Panc1 (cell line): Measurements from ENCODE around the gene KRT76. TPM values are rescaled to one million over a fixed set of nuclear protein-coding genes. Genes with fewer than 3 reads are reported as not detected.

ENCODE experiments used
- ATAC-seq: fragments of 200-7000 bp; cut with Tn5 transposase; 2 replicates; pipeline ENCODE4 v1.9.1; 2020; ENCODE audit warnings: mild to moderate bottlenecking, moderate library complexity
- Bru-seq: library from RNA; stranded (reverse); fragments of 400-500 nt; gene quantifications from one replicate; lab custom pipeline; 2021; lab: Mats Ljungman, UMichigan
- BruChase-seq, 2 experiments: library from RNA; stranded (reverse); fragments of 400-500 nt; gene quantifications; one replicate each; lab custom pipeline; 2021; lab: Mats Ljungman, UMichigan
- BruUV-seq: library from RNA; stranded (reverse); fragments of 400-500 nt; replicated peaks from 2 replicates; lab custom pipeline; 2021; lab: Mats Ljungman, UMichigan
- CTCF ChIA-PET: fragments of 300-600 bp; sonication (Branson Sonifier 250); formaldehyde crosslinking; loops from one replicate; lab custom pipeline; 2022; ENCODE audit warnings: antibody characterized with exemption; lab: Charles Lee
- POLR2A ChIA-PET: fragments of 300-600 bp; sonication (Branson Sonifier 250); formaldehyde crosslinking; loops from one replicate; lab custom pipeline; 2022; ENCODE audit warnings: antibody characterized with exemption; lab: Charles Lee
- DNase-seq: peaks from one replicate; pipeline ENCODE4 v3.0.0-alpha.2; 2010; ENCODE audit warnings: low read depth, low spot score
- H3K27ac ChIP-seq: 2 replicates; pipeline ENCODE4 v1.5.1; 2011; ENCODE audit warnings: mild to moderate bottlenecking, low read length, inconsistent platforms
- H3K27me3 ChIP-seq: fragments of 200-500 bp; sonication (Bioruptor generic); 2 replicates; pipeline ENCODE4 v1.6.0; 2014; ENCODE audit warnings: low read length, inconsistent platforms; ENCODE audit not compliant: control insufficient read depth, insufficient read depth
- H3K36me3 ChIP-seq: fragments of 200-500 bp; sonication (Bioruptor generic); 2 replicates; pipeline ENCODE4 v1.5.1; 2014; ENCODE audit warnings: inconsistent platforms, mild to moderate bottlenecking, low read length, moderate library complexity; ENCODE audit not compliant: control insufficient read depth, insufficient read depth
- H3K4me1 ChIP-seq: 2 replicates; pipeline ENCODE4 v1.5.1; 2011; ENCODE audit warnings: inconsistent platforms, mild to moderate bottlenecking, low read length, moderate library complexity; ENCODE audit not compliant: control insufficient read depth, insufficient read depth
- H3K4me3 ChIP-seq, 2 experiments: 2 replicates each; pipeline ENCODE4 v1.5.1; 2011 to 2012; ENCODE audit warnings: low read depth in 2 of 2, low read length in 2 of 2, mild to moderate bottlenecking in 2 of 2, inconsistent platforms in 1 of 2, moderate library complexity in 1 of 2
- H3K9me3 ChIP-seq: fragments of 200-500 bp; sonication (Bioruptor generic); 2 replicates; pipeline ENCODE4 v1.5.1; 2014; ENCODE audit warnings: low read depth, mild to moderate bottlenecking, inconsistent platforms, low read length, moderate library complexity; ENCODE audit not compliant: control insufficient read depth, insufficient read depth
- POLR2AphosphoS5 ChIP-seq: IDR thresholded peaks from 2 replicates; pipeline ENCODE4 v1.6.1; 2012; ENCODE audit warnings: mild to moderate bottlenecking, low read depth, low read length, moderate library complexity
- REST ChIP-seq, 2 experiments: IDR thresholded peaks; 2 replicates each; pipeline ENCODE4 v1.6.1; 2011 to 2012; ENCODE audit warnings: low read depth in 2 of 2, control low read depth in 1 of 2, low read length in 1 of 2, mild to moderate bottlenecking in 1 of 2, moderate library complexity in 1 of 2; ENCODE audit not compliant: insufficient read depth in 1 of 2
- SIN3A ChIP-seq: IDR thresholded peaks from 2 replicates; pipeline ENCODE4 v1.6.1; 2012; ENCODE audit warnings: low read depth, mild to moderate bottlenecking, low read length, moderate library complexity, borderline replicate concordance; ENCODE audit not compliant: insufficient read depth
- TCF7L2 ChIP-seq: IDR thresholded peaks from 2 replicates; pipeline ENCODE4 v1.6.1; 2011; ENCODE audit warnings: mild to moderate bottlenecking, low read depth, low read length, inconsistent platforms
- in situ Hi-C: cut with HindIII; loops from 2 replicates; pipeline ENCODE4 v1.10.0; 2016; ENCODE audit warnings: low sequenced_read_pairs, low pct_unique_long_range_greater_than_20kb
- intact Hi-C: fragments of 100-400 bp; cut with micrococcal nuclease; formaldehyde crosslinking; loops from one replicate; pipeline ENCODE4 v1.10.0; 2022; ENCODE audit not compliant: unreplicated experiment
- long read RNA-seq: library from polyadenylated mRNA; unstranded; transcript quantifications from one replicate; pipeline ENCODE4 v2.0.0, GENCODE V29; 2021; ENCODE audit not compliant: unreplicated experiment
- polyA plus RNA-seq: library from polyadenylated mRNA; unstranded; fragments of >200 nt; gene quantifications from one replicate; pipeline ENCODE4 v1.2.1, GENCODE V29; 2012; ENCODE audit warnings: missing spikeins; ENCODE audit not compliant: insufficient read length
- total RNA-seq: library from RNA; stranded (reverse); gene quantifications from one replicate; pipeline ENCODE4 v1.2.1, GENCODE V29; 2021; ENCODE audit not compliant: unreplicated experiment
- TF ChIP-seq, protein P1 (sequence below): fragments of 450-650 bp; IDR thresholded peaks from 2 replicates; pipeline ENCODE4 v1.5.1; 2017; ENCODE audit warnings: mild to moderate bottlenecking

KRT76 gene
- total RNA-seq (not detected), Bru-seq, nascent RNA (not detected), BruChase-seq, experiment 1, labeled RNA remaining after a 2-hour chase (not detected), BruChase-seq, experiment 2, labeled RNA remaining after a 6-hour chase (not detected)
- polyA plus RNA-seq, result 0.47 TPM
- long read RNA-seq, result 0 reads

DNA sequence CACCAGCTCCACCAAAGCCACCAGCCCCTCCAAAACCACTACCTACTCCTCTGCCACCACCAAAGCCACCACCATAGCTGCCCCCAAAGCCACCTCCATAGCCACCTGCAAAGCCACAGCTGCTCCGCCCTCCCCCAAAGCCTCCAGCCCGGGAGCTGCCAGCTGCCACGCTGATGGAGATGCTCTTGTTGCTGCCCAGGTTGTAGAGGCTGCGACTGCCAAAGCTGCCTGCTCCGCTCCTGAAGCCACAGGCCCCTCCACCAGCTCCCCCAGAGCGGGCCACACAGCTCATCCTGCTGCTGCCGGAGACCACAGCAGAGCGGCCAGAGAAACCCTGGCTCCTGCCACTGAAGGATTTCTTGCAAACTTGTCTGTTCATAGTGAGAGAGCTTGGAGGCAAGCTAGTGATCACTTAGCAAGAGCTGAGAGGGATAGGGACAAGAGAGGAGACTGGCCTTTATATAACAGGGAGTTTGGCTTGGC is at the start of gene KRT76:
Gene KRT76 (minus strand): TSS at position 433 of the 483 bp plus-strand sequence. CDS start 54 bp downstream, at position 379.
- ChIA-PET POLR2A (no interaction called here), CTCF (no interaction called here)
- Histone ChIP-seq H3K4me3 (no peak within 1 kb of the TSS), H3K36me3 (no peaks in the 10 kb centered on the region), H3K27me3 (peaks cover 13% of the 10 kb centered on the region), H3K9me3 (no peaks in the 10 kb centered on the region), H3K4me1 (no peaks in the 10 kb centered on the region), H3K27ac (no peak within 1 kb of the TSS)
- in situ Hi-C loops (no loop called here), intact Hi-C loops (no loop called here)
- ATAC-seq (no peak), DNase-seq (no peak)
- BruUV-seq, result no TSS peak
- TF ChIP-seq POLR2AphosphoS5 (no peak), SIN3A (no peak), REST (IDR thresholded peaks at IDR 0.05; ENCODE audit: insufficient read depth in 1 of 2, low read depth in 2 of 2, low read length in 1 of 2) (no peak), TCF7L2 (no peak)
- TF ChIP-seq, protein P1, sequence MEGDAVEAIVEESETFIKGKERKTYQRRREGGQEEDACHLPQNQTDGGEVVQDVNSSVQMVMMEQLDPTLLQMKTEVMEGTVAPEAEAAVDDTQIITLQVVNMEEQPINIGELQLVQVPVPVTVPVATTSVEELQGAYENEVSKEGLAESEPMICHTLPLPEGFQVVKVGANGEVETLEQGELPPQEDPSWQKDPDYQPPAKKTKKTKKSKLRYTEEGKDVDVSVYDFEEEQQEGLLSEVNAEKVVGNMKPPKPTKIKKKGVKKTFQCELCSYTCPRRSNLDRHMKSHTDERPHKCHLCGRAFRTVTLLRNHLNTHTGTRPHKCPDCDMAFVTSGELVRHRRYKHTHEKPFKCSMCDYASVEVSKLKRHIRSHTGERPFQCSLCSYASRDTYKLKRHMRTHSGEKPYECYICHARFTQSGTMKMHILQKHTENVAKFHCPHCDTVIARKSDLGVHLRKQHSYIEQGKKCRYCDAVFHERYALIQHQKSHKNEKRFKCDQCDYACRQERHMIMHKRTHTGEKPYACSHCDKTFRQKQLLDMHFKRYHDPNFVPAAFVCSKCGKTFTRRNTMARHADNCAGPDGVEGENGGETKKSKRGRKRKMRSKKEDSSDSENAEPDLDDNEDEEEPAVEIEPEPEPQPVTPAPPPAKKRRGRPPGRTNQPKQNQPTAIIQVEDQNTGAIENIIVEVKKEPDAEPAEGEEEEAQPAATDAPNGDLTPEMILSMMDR, result no peak

DNA sequence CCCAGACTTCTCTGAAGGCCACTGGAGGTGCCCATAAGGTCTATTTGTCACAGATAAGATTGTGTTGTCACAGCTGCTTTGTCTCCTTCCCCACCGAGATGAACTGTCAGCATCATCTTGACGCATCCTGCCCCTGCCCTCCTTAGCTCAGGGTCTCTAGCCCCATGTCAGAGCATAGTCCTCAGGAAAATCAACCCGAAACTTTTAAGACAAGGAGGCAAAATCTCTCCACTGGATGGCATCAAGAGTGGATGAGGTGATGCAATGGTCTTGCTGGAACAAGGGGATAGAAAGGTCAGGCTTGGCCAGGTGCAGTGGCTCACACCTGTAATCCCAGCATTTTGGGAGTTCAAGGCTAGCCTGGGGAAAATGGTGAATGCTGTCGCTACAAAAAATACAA is 48.8 kb upstream of the KRT76 start:
- Histone ChIP-seq H3K36me3 (no peaks in the 10 kb centered on the region), H3K4me3 (no peak overlapping the region), H3K9me3 (no peaks in the 10 kb centered on the region), H3K27ac (no peak overlapping the region), H3K4me1 (peaks cover 7% of the 10 kb centered on the region), H3K27me3 (no peaks in the 10 kb centered on the region)
- TF ChIP-seq POLR2AphosphoS5 (no peak), SIN3A (no peak), REST (IDR thresholded peaks at IDR 0.05; ENCODE audit: insufficient read depth in 1 of 2, low read depth in 2 of 2, low read length in 1 of 2) (no peak), TCF7L2 (no peak)
- TF ChIP-seq, protein P1, result no peak
- CTCF ChIA-PET, result no interaction called here
- BruUV-seq, result no TSS peak
- in situ Hi-C loops (no loop called here), intact Hi-C loops (no loop called here)
- no peak for DNase-seq
- POLR2A ChIA-PET, result no interaction called here
- ATAC-seq, result no peak
